ENCODE results near the gene DDX56. TPM values are rescaled to one million over a fixed set of nuclear protein-coding genes. Genes with fewer than 3 reads are reported as not detected.

DDX56 gene
- total and polyA plus RNA-seq, 2 of the 13 experiments (the other 11 are each of a cell fraction or from before 2014, with no cell fraction given), result 82.6 to 120 TPM

- POLR2A ChIA-PET, result no interaction called here
Observed at GRCh38 chr7:44519546-44519945, 54.2 kb downstream of the DDX56 start.

More at GRCh38 chr7:44519546-44519945, 54.2 kb downstream of the DDX56 start:
- no peaks in the 10 kb centered on the region for H3K4me1 ChIP-seq (ENCODE audit: insufficient read depth, low read length)
- no peak for TF ChIP-seq NR2F2 (IDR thresholded peaks at IDR 0.05; ENCODE audit: borderline replicate concordance, low read depth)
- no peak for TF ChIP-seq SPEN (CRISPR knock-in tag; IDR thresholded peaks at IDR 0.05; ENCODE audit: low read depth)
- TF ChIP-seq SNAPC4 (CRISPR knock-in tag; IDR thresholded peaks at IDR 0.05), result no peak
- no peak for TF ChIP-seq KMT2B (CRISPR knock-in tag; IDR thresholded peaks at IDR 0.05)
- no peak for TF ChIP-seq GTF3A (CRISPR knock-in tag; conservative IDR thresholded peaks at IDR 0.05)
- TF ChIP-seq HMG20B (CRISPR knock-in tag; conservative IDR thresholded peaks at IDR 0.05), result no peak
- no peak for TF ChIP-seq ZNF724P (CRISPR knock-in tag; IDR thresholded peaks at IDR 0.05; ENCODE audit: borderline replicate concordance)
- TF ChIP-seq IRF9 (CRISPR knock-in tag; IDR thresholded peaks at IDR 0.05; ENCODE audit: borderline replicate concordance), result no peak
- TF ChIP-seq RNF219 (CRISPR knock-in tag; IDR thresholded peaks at IDR 0.05), result no peak
- no peak for TF ChIP-seq RXRB (CRISPR knock-in tag; IDR thresholded peaks at IDR 0.05; ENCODE audit: borderline replicate concordance)
- no peak for TF ChIP-seq ZNF619 (CRISPR knock-in tag; IDR thresholded peaks at IDR 0.05)
- TF ChIP-seq ZNF232 (CRISPR knock-in tag; IDR thresholded peaks at IDR 0.05; ENCODE audit: borderline replicate concordance), result no peak
- no peak for TF ChIP-seq HOXA5 (CRISPR knock-in tag; IDR thresholded peaks at IDR 0.05)
- TF ChIP-seq AKAP8 (CRISPR knock-in tag; IDR thresholded peaks at IDR 0.05), result no peak
- TF ChIP-seq HBP1 (CRISPR knock-in tag; IDR thresholded peaks at IDR 0.05; ENCODE audit: low read depth), result no peak
- TF ChIP-seq POLR2A (IDR thresholded peaks at IDR 0.05; ENCODE audit: insufficient read depth in 1 of 2, low read depth in 2 of 2, low read length in 2 of 2), result no peak
- no peak for TF ChIP-seq ZNF468 (CRISPR knock-in tag; IDR thresholded peaks at IDR 0.05)
- H3K27ac ChIP-seq (ENCODE audit: extremely low read length, insufficient read depth, low read length), result no peak overlapping the region
- no peaks in the 10 kb centered on the region for H4K20me1 ChIP-seq (ENCODE audit: insufficient read depth, low read length)
- H2AFZ ChIP-seq (ENCODE audit: low read length), result no peak overlapping the region
- H3K4me3 ChIP-seq (replicated peaks in 1 of 3; ENCODE audit: insufficient read depth in 1 of 3, low read depth in 2 of 3, low read length in 3 of 3), result no peak overlapping the region
- CTCF ChIA-PET (ENCODE audit: low intra/inter-chr PET ratio, low total read pairs), result no interaction called here
- no TSS peak for BruUV-seq (replicated peaks)
- intact Hi-C loops (cut with micrococcal nuclease; ENCODE audit: unreplicated experiment), result no loop called here
- no peak for DNase-seq (ENCODE audit: low spot score)
- no peak for FAIRE-seq
- no peaks in the 10 kb centered on the region for H3K79me2 ChIP-seq (ENCODE audit: insufficient read depth, low read length)
- H3K36me3 ChIP-seq (replicated peaks in 1 of 2; ENCODE audit: control insufficient read depth in 1 of 2, insufficient read depth in 2 of 2, low read length in 2 of 2), result peaks cover 16 to 49% of the 10 kb centered on the region in 2 experiments
- H3K27me3 ChIP-seq (ENCODE audit: control insufficient read depth in 1 of 2, insufficient read depth in 2 of 2, low read length in 2 of 2), result no peaks in the 10 kb centered on the region
- H3K9ac ChIP-seq (ENCODE audit: insufficient read depth, low read depth, low read length), result no peak overlapping the region
- H3K4me2 ChIP-seq (ENCODE audit: low read depth, low read length), result no peak overlapping the region
- in situ Hi-C loops (cut with HindIII; ENCODE audit: extremely low pct_ligation_motif_present, low pct_unique_long_range_greater_than_20kb), result no loop called here
- H3K9me3 ChIP-seq (ENCODE audit: low read length), result no peaks in the 10 kb centered on the region
- WGBS (ENCODE audit: low lambda C conversion rate), result 95% methylated on average over 7 of the region's 7 CpGs
- no peak for ATAC-seq

Data from HepG2 (cell line).